Ovary (tissue), 9 donors: ENCODE measurements around the gene TREH. TPM values are rescaled to one million over a fixed set of nuclear protein-coding genes. Genes with fewer than 3 reads are reported as not detected.

Experiments
- DNase-seq, 5 donors: peaks; one replicate each; pipeline ENCODE4 v3.0.0-alpha.2; 2019 to 2020
- H3K27ac ChIP-seq, 2 donors: fragments of 200-600 bp; one replicate each; pipeline versions ENCODE4 v1.5.1 to v1.8.0; 2019 to 2022
- H3K27me3 ChIP-seq: fragments of 200-600 bp; one replicate; pipeline ENCODE4 v1.8.0; 2022
- H3K36me3 ChIP-seq: fragments of 200-600 bp; sonication (generic); one replicate; pipeline ENCODE4 v1.5.1; 2019
- H3K4me1 ChIP-seq: one replicate; pipeline ENCODE4 v1.8.1; 2013; ENCODE audit warnings: mild to moderate bottlenecking, moderate library complexity; ENCODE audit not compliant: insufficient read depth
- H3K4me3 ChIP-seq: fragments of 200-600 bp; sonication (generic); one replicate; pipeline ENCODE4 v1.5.1; 2017
- H3K9me3 ChIP-seq, 2 donors: fragments of 200-600 bp in 1 of 2; sonication (generic) in 1 of 2; one replicate each; pipeline versions ENCODE4 v1.5.1 to v1.8.1; 2013 to 2019; ENCODE audit warnings: mild to moderate bottlenecking in 1 of 2, moderate library complexity in 1 of 2
- CTCF ChIP-seq, 3 donors: fragments of 450-650 bp in 2 of 3; fragments of 200-600 bp in 1 of 3; IDR thresholded peaks; one replicate each; pipeline versions ENCODE4 v1.5.1 to v1.8.0; 2016 to 2022; ENCODE audit warnings: antibody characterized with exemption in 3 of 3, mild to moderate bottlenecking in 1 of 3
- EP300 ChIP-seq: sonication (generic); formaldehyde crosslinking; IDR thresholded peaks from one replicate; pipeline ENCODE4 v1.6.1; 2017; ENCODE audit warnings: antibody characterized with exemption
- POLR2A ChIP-seq: fragments of 450-650 bp; IDR thresholded peaks from one replicate; pipeline ENCODE4 v1.6.1; 2017; ENCODE audit warnings: antibody characterized with exemption, mild to moderate bottlenecking, moderate library complexity
- WGBS, 3 donors: extraction: QIAGEN DNeasy Blood & Tissue Kit in 1 of 3; methylation state at CpG; one replicate each; pipeline versions ENCODE4 v1.1.5 to v1.1.7; 2013 to 2017; 5-methylcytosine and 5-hydroxymethylcytosine counted together
- intact Hi-C, 4 donors: fragments of 100-400 bp; cut with DNase I; formaldehyde crosslinking; loops; one replicate each; pipeline versions ENCODE4 v1.11.0 to v1.15.1; 2022 to 2023
- polyA plus RNA-seq, 2 donors: library from polyadenylated mRNA; stranded (reverse); fragments of 200-250 nt in 1 of 2; fragments of 350-450 nt in 1 of 2; fragmentation: Illumina TruSeq in 1 of 2; extraction: RNeasy Lipid Tissue Mini Kit (QIAGEN cat#74804) in 1 of 2; gene quantifications; one replicate each; pipeline ENCODE4 v1.2.3, GENCODE V29; 2013 to 2014
- total RNA-seq, 7 donors: library from RNA; depleted of rRNA in 2 of 7; stranded (reverse); fragments of >200 nt in 2 of 7; fragmentation: NEBNext Ultra II Directional in 3 of 7; extraction: Animal tissue kit (Norgen Biotek cat#: 25700) in 3 of 7; gene quantifications; one replicate each; pipeline versions ENCODE4 v1.1.0 to v1.2.4, GENCODE V29; 2016 to 2023
- donor health status: DM: no; HTN: no; CAD: no; lungs with moderate emphysema.
- donor health status: DM: no; HTN: no; CAD: no.
- donor health status: Bipolar disorder and iron deficiency.
- donor health status: DM: yes; HTN: yes; CAD: no.
- donor health status: DM: no; HTN: no; CAD: no.
- donor health status: DM: yes; HTN: yes; CAD: no.

TREH gene
- total and polyA plus RNA-seq, 9 donors, result 0.10 to 0.48 TPM; not detected in 7

- H3K36me3 ChIP-seq, result no peaks in the 10 kb centered on the region
- peaks cover 6% of the 10 kb centered on the region for H3K4me1 ChIP-seq
- intact Hi-C loops, result no loop called here
- no peak overlapping the region for H3K27ac ChIP-seq
- H3K9me3 ChIP-seq, result no peaks in the 10 kb centered on the region
- DNase-seq, result no peak
- WGBS, 3 donors, result 76 to 78% (median 77%) methylated on average over 6 of the region's 6 CpGs
- H3K27me3 ChIP-seq, result no peaks in the 10 kb centered on the region
- no peak overlapping the region for H3K4me3 ChIP-seq
- no peak for TF ChIP-seq CTCF (IDR thresholded peaks at IDR 0.05)
- TF ChIP-seq POLR2A, result no peak
- no peak for TF ChIP-seq EP300
Measured at GRCh38 chr11:118629761-118630661, 49.4 kb downstream of the TREH start.

- no peaks in the 10 kb centered on the region for H3K27me3 ChIP-seq
- H3K9me3 ChIP-seq, result no peaks in the 10 kb centered on the region
- no peak for DNase-seq
- intact Hi-C loops, result no loop called here
- H3K27ac ChIP-seq, result no peak overlapping the region
- H3K4me1 ChIP-seq, result peaks cover 4% of the 10 kb centered on the region
- H3K36me3 ChIP-seq, result no peaks in the 10 kb centered on the region
- TF ChIP-seq EP300, result no peak
- no peak for TF ChIP-seq CTCF (IDR thresholded peaks at IDR 0.05)
- TF ChIP-seq POLR2A, result no peak
- H3K4me3 ChIP-seq, result no peak overlapping the region
- 69 to 74% (median 73%) methylated on average over 5 of the region's 5 CpGs for WGBS, 3 donors
Measured at GRCh38 chr11:118628861-118629549, 50.4 kb downstream of the TREH start.

- H3K4me3 ChIP-seq, result no peak overlapping the region
- WGBS, 3 donors, result 86% methylated on average over 13 of the region's 13 CpGs
- H3K27me3 ChIP-seq, result no peaks in the 10 kb centered on the region
- H3K9me3 ChIP-seq, result no peaks in the 10 kb centered on the region
- no peak for DNase-seq
- H3K27ac ChIP-seq, result no peak overlapping the region
- intact Hi-C loops, result no loop called here
- TF ChIP-seq EP300 (no peak), CTCF (IDR thresholded peaks at IDR 0.05) (no peak), POLR2A (no peak)
- no peaks in the 10 kb centered on the region for H3K4me1 ChIP-seq
- no peaks in the 10 kb centered on the region for H3K36me3 ChIP-seq
Measured at GRCh38 chr11:118628432-118628831, 51.0 kb downstream of the TREH start.

GRCh38 chr11:118628031-118628430 is 51.4 kb downstream of the TREH start:
- 89 to 95% (median 90%) methylated on average over 15 to 20 of the region's 20 CpGs for WGBS, 3 donors

More at GRCh38 chr11:118628031-118628430, 51.4 kb downstream of the TREH start:
- no peak overlapping the region for H3K27ac ChIP-seq
- H3K27me3 ChIP-seq, result no peaks in the 10 kb centered on the region
- H3K36me3 ChIP-seq, result no peaks in the 10 kb centered on the region
- DNase-seq, result no peak
- intact Hi-C loops, result no loop called here
- TF ChIP-seq POLR2A (no peak), CTCF (IDR thresholded peaks at IDR 0.05) (no peak), EP300 (no peak)
- no peaks in the 10 kb centered on the region for H3K9me3 ChIP-seq
- peaks cover 3% of the 10 kb centered on the region for H3K4me1 ChIP-seq
- no peak overlapping the region for H3K4me3 ChIP-seq
